ENCODE results near the gene OPN4. TPM values are rescaled to one million over a fixed set of nuclear protein-coding genes. Genes with fewer than 3 reads are reported as not detected.

The OPN4 gene
- total and polyA plus RNA-seq, 9 of the 15 experiments (the other 6 are each of a cell fraction or from before 2014, with no cell fraction given): not detected

DNA sequence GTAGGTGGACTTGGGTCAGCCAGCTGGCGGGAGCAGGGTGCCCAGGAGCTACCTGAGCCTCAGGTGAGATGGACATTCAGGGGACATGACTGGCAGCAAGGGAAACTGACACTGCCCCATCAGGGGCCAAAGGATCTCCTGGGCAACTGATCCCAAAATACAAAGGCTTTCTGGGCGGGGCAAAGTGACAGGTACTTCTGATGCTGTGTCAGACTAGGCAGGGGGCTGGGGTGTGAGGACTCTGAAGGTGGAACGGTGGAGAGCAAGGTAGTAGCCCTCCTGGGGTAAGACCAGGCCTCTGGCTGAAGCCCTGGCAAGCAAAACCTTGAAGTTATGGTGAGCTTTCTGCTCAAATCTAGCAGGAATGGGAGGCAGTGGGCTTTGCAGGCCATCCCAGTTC lies 4.4 kb downstream of the OPN4 start:
- in situ Hi-C loops (cut with MboI): no loop called here
- CTCF ChIA-PET (ENCODE audit: low intra/inter-chr PET ratio): no interaction called here
- TF ChIP-seq GTF2F1 (IDR thresholded peaks at IDR 0.05; ENCODE audit: low read depth, low read length) (no peak), PRMT5 (CRISPR knock-in tag; IDR thresholded peaks at IDR 0.05) (no peak), ZNF134 (CRISPR knock-in tag; conservative IDR thresholded peaks at IDR 0.05) (no peak), ZNF75A (CRISPR knock-in tag; IDR thresholded peaks at IDR 0.05) (no peak), HEY1 (CRISPR knock-in tag; IDR thresholded peaks at IDR 0.05; ENCODE audit: borderline replicate concordance) (no peak), CSDE1 (IDR thresholded peaks at IDR 0.05) (no peak), ZKSCAN8 (CRISPR knock-in tag; IDR thresholded peaks at IDR 0.05) (no peak), STAG1 (CRISPR knock-in tag; IDR thresholded peaks at IDR 0.05; ENCODE audit: borderline replicate concordance) (no peak), KAT2B (IDR thresholded peaks at IDR 0.05; ENCODE audit: low read depth, low read length) (no peak), TAF9B (IDR thresholded peaks at IDR 0.05; ENCODE audit: partially characterized antibody) (no peak), PHF8 (IDR thresholded peaks at IDR 0.05; ENCODE audit: borderline replicate concordance, low read length) (no peak), FUS (optimal IDR thresholded peaks at IDR 0.05; ENCODE audit: low read depth, low read length) (no peak), CHCHD3 (CRISPR knock-in tag; IDR thresholded peaks at IDR 0.05) (no peak), GABPA (tag; conservative IDR thresholded peaks at IDR 0.05; ENCODE audit: low read depth) (no peak), SP2 (IDR thresholded peaks at IDR 0.05; ENCODE audit: extremely low read depth, low read depth, low read length, poor library complexity, severe bottlenecking) (no peak)
- TF ChIP-seq, protein P1, sequence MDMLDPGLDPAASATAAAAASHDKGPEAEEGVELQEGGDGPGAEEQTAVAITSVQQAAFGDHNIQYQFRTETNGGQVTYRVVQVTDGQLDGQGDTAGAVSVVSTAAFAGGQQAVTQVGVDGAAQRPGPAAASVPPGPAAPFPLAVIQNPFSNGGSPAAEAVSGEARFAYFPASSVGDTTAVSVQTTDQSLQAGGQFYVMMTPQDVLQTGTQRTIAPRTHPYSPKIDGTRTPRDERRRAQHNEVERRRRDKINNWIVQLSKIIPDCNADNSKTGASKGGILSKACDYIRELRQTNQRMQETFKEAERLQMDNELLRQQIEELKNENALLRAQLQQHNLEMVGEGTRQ (CRISPR knock-in tag; IDR thresholded peaks at IDR 0.05): no peak
- TF ChIP-seq, protein P2, sequence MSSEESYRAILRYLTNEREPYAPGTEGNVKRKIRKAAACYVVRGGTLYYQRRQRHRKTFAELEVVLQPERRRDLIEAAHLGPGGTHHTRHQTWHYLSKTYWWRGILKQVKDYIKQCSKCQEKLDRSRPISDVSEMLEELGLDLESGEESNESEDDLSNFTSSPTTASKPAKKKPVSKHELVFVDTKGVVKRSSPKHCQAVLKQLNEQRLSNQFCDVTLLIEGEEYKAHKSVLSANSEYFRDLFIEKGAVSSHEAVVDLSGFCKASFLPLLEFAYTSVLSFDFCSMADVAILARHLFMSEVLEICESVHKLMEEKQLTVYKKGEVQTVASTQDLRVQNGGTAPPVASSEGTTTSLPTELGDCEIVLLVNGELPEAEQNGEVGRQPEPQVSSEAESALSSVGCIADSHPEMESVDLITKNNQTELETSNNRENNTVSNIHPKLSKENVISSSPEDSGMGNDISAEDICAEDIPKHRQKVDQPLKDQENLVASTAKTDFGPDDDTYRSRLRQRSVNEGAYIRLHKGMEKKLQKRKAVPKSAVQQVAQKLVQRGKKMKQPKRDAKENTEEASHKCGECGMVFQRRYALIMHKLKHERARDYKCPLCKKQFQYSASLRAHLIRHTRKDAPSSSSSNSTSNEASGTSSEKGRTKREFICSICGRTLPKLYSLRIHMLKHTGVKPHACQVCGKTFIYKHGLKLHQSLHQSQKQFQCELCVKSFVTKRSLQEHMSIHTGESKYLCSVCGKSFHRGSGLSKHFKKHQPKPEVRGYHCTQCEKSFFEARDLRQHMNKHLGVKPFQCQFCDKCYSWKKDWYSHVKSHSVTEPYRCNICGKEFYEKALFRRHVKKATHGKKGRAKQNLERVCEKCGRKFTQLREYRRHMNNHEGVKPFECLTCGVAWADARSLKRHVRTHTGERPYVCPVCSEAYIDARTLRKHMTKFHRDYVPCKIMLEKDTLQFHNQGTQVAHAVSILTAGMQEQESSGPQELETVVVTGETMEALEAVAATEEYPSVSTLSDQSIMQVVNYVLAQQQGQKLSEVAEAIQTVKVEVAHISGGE (CRISPR knock-in tag; IDR thresholded peaks at IDR 0.05): no peak
- TF ChIP-seq, protein P3, sequence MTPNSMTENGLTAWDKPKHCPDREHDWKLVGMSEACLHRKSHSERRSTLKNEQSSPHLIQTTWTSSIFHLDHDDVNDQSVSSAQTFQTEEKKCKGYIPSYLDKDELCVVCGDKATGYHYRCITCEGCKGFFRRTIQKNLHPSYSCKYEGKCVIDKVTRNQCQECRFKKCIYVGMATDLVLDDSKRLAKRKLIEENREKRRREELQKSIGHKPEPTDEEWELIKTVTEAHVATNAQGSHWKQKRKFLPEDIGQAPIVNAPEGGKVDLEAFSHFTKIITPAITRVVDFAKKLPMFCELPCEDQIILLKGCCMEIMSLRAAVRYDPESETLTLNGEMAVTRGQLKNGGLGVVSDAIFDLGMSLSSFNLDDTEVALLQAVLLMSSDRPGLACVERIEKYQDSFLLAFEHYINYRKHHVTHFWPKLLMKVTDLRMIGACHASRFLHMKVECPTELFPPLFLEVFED (CRISPR knock-in tag; conservative IDR thresholded peaks at IDR 0.05): no peak

More for the DNA sequence above, 4.4 kb downstream of the OPN4 start:
- Histone ChIP-seq H3K9ac (ENCODE audit: insufficient read depth in 1 of 2, low read depth in 2 of 2, low read length in 2 of 2) (no peak overlapping the region), H3K4me1 (replicated peaks in 1 of 2; ENCODE audit: control insufficient read depth in 2 of 2, insufficient read depth in 2 of 2, low read length in 2 of 2) (peaks cover 0 to 4% of the 10 kb centered on the region in 2 experiments; a peak in 2 of 5 replicates), H3K27ac (ENCODE audit: extremely low read depth, low read depth, low read length) (no peak overlapping the region), H2AFZ (ENCODE audit: low read depth, low read length) (no peak overlapping the region), H3K27me3 (ENCODE audit: control insufficient read depth in 2 of 2, insufficient read depth in 2 of 2, low read length in 2 of 2) (peaks cover 8 to 90% of the 10 kb centered on the region in 2 experiments; a peak in 4 of 5 replicates), H3K4me2 (ENCODE audit: insufficient read depth, low read length) (no peak overlapping the region), H3K9me3 (replicated peaks; ENCODE audit: control insufficient read depth, insufficient read depth, low read depth, low read length) (no peaks in the 10 kb centered on the region), H4K20me1 (replicated peaks; ENCODE audit: control insufficient read depth, insufficient read depth, low read length) (no peaks in the 10 kb centered on the region), H3K4me3 (no peak overlapping the region), H3K9me1 (ENCODE audit: control insufficient read depth, insufficient read depth, low read length) (no peaks in the 10 kb centered on the region), H3K79me2 (ENCODE audit: control insufficient read depth, insufficient read depth, low read length) (no peaks in the 10 kb centered on the region), H3K36me3 (ENCODE audit: control insufficient read depth, insufficient read depth, low read length) (no peaks in the 10 kb centered on the region)
- WGBS (ENCODE audit: insufficient coverage, low coverage, missing lambda C conversion rate): 0% methylated on average over 1 of the region's 3 CpGs
- intact Hi-C loops (cut with micrococcal nuclease): no loop called here
- FAIRE-seq (no peak), DNase-seq (ENCODE audit: extremely low read depth in 1 of 4, low spot score in 3 of 4) (no peak), ATAC-seq (no peak)
- no TSS peak for BruUV-seq (replicated peaks)
- POLR2A ChIA-PET: interaction anchor here (0.6 to 0.9 kb wide), 2 partner anchors 11 to 20 kb away, joined by 3 read pairs; no protein-coding TSS in a partner anchor
